ENCODE results near the gene SEC14L1.

Gene SEC14L1

DNA sequence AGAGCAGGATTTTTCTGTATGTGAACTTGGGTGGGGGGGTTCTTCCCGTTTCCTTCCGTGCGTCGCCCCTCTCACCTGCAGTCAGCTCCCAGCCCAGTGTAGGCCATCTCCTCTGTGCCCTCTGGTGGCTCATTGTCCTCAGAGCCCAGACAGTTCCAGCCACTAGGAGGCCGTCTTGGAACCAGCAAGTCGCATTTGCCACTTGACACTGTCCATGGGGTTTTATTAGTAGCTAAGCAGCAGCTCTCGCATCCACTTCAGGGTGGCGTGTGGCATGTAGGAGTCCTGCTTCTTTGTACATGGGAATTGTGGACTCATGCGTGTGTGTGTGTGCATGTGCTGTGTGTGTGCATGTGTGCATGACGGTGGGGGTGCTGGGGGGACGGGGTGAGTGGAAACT, 74.0 kb downstream of the SEC14L1 start:
- peak; percentile 55 for DNase-seq (ENCODE audit: low read depth)

DNA sequence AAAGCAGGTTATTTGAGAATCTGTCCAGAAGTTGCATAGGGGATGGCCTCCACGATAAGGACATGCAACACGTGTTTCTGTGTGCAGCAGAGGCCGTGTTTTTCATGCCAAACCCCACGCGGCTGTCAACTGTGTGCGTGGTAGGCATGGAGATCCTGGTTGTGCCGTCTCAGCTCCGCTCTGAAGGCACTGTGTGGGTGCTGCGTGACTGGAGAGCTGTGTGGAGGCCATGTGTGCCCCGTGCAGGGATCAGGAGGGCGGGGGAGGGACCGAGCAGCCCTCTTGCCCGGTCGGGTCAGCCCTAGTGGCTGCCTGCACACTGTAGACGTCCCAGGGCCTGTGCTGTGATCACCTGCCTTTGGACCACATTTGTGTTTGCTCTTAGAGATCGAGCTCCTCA, 74.5 kb downstream of the SEC14L1 start:
- DNase-seq (ENCODE audit: low read depth) = no peak

DNA sequence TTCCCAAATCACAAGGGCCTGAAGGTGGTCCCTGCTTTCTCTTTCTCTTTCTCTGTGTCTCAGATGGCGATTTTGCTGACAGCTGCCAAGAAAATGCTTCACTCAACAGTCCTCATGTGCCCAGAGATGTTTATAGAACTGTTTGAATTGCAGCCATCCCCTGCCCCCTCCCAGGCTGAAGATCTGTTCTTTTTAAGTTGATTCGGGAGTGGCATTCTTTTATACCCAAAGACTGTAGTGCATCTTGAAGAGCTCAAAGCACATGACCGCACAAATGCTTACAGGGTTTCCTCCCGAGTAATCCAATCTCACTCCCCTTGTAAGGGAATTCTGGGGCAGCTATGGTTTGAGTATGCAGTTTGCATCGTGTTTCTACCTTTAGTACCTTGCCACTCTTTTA, 75.7 kb downstream of the SEC14L1 start:
- no peak for DNase-seq (ENCODE audit: low read depth)

DNA sequence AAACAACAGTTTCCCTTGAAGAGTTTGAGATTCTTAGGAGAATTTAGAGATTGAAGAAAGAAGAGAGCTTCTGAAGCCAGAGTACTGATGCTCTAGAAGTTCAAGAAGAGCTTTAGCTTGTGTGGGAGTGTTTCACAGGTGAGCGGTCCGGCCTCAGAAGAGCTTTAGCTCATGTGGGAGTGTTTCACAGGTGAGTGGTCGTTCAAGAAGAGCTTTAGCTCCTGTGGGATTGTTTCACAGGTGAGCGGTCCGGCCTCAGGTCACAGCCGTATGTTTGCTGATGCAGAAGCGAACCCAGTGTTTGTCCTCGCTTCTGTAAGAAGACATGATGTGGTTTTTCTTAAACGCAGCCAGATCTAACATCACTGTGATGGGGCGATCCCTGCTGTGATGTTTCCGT, 76.4 kb downstream of the SEC14L1 start:
- DNase-seq (ENCODE audit: low read depth) = no peak

DNA sequence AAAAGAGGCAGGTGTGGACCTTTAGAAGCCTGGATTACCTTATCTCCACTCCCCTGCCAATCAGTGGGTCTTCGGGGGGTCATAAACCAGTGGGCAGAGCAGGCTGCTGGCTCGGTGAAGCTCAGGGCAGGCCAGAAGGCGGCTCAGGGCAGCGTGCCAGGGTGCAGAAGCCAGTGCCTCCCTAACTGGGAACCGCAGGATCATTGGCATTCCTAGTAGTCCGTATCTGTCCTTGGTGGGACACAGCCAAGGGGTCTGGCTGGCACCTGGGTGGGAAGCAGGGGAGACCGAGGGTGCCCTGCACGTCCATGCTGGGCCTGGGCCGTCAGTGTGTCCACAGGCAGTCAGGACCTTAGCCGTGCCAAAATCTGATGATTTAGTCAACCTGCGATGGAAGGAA, 76.8 kb downstream of the SEC14L1 start:
- DNase-seq (ENCODE audit: low read depth) = no peak

DNA sequence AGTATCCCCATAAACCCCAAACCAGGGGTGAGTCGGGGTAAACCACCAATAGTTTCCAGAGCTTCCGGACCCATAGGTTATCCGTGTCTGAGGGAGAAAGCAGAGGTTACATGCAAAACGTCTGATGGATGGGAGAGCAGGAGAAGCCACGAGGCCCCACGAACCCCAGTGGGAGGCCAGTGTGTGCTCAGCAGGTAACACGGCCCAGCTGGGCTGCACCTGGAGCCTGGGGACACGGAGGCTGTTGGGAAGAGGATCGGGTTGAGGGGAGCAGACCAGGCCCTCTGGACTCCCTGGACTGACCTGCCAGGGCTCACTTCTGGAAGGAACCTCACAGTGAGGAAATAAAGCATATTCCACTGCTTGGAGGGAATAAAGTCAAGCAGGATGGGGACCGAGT, 78.1 kb downstream of the SEC14L1 start:
- no peak for DNase-seq (ENCODE audit: low read depth)

DNA sequence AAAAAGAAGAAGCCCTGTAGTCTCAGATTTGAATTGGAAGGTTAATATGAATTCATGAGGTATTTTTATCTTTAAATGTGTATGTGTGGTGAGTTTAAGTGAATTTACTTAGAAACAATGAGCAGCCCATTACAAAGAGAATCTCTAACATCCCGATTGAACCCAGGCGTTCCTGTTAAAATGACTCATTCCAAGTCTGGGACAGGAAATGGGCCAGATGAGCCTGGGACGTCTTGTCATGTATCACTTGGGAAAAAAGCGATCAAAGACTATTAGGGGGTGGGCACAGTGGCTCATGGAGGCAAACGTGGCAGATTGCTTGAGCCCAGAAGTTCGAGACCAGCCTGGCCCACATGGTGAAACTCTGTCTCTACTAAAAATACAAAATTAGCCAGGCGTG, 81.6 kb downstream of the SEC14L1 start:
- DNase-seq (ENCODE audit: low read depth) = no peak

DNA sequence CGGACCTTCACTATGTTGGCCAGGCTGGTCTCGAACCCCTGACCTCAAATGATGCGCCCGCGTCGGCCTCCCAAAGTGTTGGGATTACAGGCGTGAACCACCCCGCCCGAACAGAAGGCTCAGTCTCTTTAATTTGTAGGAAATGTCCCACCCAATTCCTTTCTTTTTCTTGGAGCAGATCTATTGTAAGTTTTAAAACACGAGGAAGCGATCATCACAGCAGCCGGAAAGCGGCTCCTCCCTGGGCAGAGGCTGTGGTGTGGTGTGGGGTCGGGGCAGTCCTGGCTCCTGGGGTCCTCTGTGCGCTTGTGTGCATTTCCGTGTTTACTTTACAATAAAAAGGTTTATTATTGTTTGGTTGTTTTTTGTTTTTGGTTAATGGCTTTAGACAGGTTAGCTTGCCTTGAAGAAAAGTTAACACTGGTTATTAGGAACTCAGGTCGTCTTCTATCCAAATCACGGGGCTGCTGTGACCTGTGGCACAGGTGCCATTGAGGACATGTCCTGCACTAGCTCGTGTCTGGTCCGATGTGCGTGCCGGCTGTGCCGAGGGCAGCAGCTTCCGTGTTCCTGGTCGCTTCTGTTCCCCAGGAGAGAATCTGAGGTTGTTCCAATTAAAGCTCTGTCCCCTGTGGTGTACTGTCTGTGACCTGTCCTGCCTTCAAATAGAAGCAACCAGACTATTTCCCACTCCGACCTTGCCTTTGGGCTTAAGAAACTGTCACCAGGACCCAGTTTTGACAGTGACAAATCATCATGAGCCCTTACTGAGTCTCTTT, 83.1 kb downstream of the SEC14L1 start:
- DNase-seq (ENCODE audit: low read depth) = no peak

DNA sequence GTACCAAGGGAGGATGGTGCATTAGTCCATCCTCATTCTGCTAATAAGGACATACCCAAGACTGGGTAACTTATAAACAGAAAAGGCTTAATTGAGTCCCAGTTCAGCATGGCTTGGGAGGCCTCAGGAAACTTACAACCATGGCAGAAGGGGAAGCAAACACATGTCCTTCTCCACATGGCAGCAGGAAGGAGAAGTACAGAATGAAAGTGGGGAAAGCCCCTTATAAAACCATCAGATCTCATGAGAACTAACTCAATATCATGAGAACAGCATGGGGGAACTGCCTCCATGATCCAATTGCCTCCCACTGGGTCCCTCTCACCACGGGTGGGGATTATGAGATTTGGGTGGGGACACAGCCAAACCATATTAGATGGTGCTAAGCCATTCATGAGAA, 84.5 kb downstream of the SEC14L1 start:
- DNase-seq (ENCODE audit: low read depth) = no peak

DNA sequence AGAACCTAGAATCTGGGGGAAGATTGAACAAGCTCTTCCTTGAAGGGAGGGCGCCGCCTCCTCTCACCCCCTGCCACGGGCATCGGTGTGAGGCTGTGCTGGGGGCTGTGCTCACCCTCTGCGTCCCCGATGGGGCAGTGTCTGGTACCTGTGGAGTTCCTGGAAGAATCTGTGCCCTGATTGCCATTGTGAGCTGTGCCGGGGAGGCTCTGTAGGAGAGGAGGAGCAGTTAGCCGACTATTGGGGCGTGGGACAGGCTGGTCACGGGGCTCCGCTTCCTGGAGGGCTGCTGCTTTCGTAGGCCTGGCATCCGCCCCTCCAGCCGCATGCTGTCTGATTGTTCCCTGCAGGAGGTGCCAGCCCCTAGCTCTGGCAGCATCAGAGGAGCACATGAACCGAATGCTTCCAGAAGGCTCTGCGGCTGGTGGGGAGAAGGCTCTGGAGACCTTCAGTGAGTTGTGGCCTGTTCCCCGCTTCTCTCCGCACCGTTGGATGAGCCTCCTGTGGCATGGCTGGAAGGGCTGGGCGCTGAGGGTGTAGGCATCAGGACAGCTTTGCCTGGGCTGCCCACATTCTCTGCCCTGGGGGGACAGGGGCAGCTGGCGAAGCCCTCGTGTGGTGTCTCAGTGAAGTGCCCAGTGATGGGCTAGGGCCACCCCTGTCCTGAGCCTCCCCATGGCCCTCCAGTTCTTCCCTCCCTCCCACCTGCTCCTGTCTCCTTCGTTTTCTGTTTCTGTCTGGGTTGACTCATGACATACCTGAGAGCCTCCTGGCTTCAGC, 86.9 kb downstream of the SEC14L1 start:
- peak; percentile 20 for DNase-seq (ENCODE audit: low read depth)

DNA sequence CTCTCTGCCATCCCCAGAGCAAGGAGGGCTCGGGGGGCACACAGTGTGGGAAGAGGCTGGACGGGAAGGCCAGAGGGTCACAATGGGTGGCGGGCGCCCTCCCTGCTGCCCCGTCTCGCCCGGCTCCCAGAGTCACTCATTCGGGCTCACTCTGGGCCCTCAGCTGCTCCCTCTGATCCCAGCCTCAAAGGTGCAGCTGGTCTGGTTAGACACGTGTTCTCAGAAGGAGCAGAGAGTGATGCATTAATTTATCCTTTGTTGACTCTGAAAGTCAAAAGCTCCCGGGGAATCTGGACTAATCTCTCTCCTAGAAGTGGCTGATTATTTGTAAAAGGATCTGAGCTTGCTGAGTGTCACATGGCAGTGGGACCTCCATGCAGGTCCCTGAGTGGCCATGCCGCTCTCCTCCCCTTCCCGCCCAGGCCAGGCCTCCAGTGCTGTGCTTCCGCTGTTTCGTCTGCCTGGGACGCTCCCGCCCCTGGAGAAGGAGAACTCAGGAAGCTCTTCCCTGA, 87.5 kb downstream of the SEC14L1 start:
- DNase-seq (ENCODE audit: low read depth) = no peak

DNA sequence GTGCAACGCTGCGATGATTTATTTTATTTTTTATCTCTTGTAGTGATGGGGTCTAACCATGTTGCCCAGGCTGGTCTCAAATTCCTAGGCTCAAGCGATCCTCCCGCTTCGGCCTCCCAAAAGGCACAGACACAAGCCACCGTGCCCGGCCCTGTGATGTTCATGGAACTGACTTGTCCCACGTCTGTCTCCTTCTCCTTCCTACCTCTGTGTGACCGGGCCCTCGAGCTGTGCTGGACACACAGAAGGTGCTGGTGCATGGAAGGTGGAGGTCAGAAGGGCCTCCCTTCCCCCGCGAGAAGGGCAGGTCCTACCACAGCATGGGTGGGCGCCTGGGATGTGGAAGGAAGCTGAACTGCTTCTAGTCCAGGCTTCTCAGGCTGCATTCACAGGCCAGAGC, 88.0 kb downstream of the SEC14L1 start:
- DNase-seq (ENCODE audit: low read depth) = no peak

DNA sequence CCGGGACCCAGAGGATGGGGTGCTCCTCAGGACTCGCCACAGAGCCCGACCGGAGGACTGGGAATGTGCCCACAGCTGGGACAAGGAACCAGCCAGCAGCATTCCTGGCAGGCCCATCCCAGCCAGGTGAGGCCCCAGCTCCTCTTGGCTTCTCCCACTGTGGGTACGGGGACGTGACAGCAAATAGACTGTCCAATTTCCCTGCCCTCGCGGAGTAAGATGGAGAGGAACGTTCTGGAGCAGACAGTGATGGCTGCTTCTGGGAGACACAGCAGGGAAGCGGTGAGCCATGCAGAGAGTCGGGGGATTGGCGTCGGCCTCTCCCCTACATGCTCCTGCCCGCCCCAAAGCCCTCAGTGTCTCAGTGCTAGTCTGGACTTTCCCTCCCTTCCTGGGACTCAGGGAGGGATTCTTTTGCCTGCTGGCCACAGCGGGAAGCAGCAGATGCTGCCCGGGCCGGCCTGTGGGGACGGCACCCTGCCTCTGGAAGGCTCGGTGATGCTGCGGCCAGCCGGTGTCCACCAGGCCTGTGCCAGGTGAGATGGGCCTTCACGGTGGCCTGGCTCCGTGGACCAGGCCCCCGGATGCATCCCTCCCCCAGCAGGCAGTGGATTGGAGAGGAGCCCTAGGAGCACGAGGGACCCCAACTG, 89.1 kb downstream of the SEC14L1 start:
- no peak for DNase-seq (ENCODE audit: low read depth)

DNA sequence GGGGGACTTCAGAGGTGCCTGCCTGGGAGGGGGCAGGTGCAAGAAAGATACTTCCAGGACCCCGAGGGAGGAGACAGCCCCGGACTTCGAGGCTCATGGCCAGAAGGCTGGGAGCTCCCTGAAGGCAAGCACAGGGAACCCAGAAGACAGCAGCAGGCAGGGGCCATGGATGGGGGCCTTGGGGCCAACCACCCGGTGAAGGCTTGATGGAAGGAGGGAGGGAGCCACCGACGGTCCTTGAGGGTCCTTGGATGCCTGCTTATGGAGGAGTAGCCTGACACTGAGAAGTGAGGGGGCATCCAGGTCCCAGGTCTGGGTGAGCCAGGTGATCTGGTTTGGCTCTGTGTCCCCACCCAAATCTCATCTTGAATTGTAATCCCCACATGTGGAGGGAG, 89.7 kb downstream of the SEC14L1 start:
- DNase-seq (ENCODE audit: low read depth) = no peak

DNA sequence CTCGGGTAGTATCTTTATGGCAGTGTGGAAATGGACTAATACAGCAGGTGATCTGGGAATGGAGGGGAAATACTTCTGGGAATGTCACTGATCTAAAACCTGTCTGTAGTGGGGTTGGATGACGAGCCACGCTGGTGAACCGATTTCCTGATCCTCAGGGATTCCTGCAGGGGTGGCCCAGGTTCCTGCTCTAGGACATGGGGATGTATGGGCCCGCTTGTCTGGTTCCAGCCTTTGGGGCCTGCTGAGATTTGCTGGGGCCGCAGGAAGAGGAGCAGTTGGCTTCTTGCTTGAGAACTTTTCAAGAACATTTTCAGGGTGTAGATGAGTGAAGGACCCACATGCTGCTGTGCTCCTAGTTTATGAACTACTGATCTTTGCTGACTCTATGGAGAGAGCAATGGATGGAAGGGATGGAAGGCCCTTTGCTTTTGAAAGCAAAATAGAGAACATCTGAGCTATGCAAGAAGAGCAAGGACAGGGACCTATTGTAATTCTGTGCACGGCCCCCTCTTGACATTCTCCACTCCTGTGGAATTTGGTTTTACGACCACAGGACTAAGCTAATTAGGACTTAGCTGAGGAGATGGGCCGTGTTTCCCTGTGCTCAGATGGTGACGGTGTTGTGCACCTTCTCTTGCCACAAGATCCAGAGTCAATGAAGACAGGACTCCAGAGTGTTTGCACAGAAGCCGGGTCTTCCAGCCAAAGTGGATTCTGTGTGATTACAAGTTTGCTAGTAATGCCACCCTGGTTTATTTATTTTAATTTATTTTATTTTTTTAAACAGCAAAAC, 90.5 kb downstream of the SEC14L1 start:
- DNase-seq (ENCODE audit: low read depth) = peak; percentile 25

DNA sequence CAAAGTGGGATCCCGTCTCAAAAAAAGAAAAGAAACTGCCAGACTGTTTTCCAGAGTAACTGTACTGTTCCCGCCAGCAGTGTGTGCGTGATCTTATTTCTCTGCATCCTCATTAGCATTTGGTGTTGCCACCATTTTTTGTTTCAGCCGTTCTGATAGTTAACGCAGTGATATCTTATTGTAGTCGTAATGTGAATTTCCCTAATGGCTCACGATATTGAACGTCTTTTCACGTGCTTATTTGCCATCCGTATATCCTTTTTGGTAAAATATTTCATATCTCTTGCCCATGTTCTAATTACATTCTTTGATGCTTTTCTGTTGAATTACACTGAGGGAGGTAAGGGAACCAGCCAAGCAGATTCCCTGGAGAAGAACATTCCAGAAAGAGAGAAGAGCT, 92.4 kb downstream of the SEC14L1 start:
- no peak for DNase-seq (ENCODE audit: low read depth)

DNA sequence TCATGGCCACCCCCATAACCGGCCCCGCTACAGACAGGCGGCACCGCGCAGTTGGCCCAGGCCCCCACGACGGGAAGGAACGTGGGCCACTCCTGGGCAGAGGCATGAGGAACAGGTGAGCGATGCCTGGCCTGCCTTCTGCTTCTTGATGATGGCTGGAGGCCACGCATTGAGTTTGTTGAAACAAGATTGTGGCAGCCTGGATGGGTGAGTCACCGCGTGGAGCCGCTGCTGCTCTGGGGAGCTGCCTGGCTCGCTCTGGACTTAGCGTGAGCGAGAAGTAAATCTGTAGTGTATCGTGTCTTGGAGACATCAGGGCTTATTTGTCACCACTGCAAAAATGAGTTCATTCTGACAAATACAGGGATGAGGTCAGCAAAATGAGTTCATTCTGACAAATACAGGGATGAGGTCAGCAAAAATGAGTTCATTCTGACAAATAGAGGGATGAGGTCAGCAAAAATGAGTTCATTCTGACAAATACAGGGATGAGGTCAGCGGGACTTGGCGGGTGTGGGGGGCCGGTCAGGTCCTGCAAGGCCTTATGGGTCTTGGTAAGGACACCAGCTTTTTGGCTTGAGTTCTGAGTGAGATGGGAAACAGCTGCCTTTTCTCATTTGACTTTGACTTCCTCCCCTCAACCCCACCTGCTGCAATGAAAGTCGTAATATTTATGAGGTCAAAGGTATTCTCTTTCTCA, 93.0 kb downstream of the SEC14L1 start:
- peak; percentile 48 for DNase-seq (ENCODE audit: low read depth)

DNA sequence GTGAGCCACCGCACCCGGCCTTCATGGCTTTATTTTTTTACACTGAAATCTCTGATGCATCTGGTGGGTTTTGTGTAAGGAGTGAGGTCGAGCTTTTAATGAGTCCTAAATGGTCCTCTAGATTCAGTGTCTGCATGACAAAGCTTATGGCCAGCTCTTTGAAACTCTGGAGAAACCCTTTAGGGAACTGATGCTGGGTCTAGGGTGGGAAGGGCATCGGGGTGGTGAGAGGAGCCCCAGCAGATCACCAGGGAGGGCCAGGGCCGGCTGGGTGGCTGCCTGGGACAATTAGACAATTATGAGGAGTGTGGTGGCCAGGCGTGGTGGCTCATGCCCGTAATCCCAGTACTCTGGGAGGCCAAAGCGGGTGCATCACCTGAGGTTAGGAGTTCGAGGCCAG, 93.9 kb downstream of the SEC14L1 start:
- DNase-seq (ENCODE audit: low read depth) = no peak

DNA sequence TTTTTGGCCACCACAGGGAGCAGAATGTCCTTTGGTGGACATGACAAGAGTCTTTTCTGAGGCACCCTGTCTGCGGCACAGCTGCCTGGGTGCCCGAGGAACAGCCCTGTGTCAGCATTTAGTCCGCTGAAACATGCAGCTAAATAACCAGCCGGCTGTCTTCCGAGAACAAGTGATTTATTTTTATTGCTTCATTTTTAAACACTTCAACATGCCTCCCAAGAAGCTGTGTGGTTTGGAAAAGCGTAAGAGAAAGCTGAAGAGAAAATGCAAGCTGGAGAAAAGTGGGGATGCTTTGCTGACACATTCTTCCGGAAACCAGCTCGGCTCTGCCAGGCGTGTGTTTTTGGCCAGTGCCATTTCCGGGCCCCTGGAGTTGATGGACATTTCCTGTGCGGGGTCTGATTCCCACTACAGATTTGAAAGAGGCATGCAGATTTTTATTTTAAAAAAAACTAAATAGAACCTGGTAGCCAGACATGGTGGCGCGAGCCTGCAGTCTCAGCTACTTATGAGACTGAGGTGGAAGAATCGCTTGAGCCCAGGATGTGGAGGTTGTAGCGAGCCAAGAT, 94.7 kb downstream of the SEC14L1 start:
- peak; percentile 84 for DNase-seq (ENCODE audit: low read depth)

DNA sequence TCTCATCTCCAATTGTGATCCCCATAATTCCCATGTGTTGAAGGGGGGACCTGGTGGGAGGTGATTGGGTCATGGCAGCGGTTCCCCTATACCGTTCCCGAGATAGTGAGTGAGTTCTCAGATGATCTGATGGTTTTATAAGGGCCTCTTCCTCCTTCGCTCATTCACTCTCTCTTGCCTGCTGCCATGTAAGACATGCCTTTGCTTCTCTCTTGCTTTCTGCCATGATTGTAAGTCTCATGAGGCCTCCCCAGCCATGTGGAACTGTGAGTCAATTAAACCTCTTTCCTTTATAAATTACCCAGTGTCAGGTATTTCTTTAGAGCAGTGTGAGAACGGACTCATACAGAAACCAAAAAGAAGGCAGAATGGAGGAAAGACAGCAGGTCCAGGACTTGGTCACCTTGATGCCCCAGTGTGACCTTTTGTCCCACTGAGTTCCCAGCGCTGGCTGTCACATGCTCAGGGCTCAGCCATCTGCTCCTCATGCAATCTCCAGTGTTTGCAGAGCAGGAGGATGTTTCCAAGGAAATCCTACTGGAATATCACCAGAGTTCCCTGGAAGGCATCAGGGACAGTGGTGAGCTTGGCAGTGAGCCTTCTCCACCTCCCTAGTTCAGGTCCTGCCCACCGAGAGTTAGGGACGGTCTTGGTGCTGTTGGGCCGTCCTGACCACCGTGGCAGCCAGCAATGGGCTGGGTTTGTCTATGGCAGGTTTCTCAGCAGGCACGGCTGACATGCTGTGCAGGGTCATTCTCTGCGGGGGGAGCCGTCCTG, 96.7 kb downstream of the SEC14L1 start:
- DNase-seq (ENCODE audit: low read depth) = no peak

All from fibroblast of gingiva (primary cell).